ENCODE data around the gene KLHL17.

GRCh38 chr1:930633-931138 is 29.7 kb upstream of the KLHL17 start:
- no peak for TF ChIP-seq POLR2A (IDR thresholded peaks at IDR 0.05)
- no peak for TF ChIP-seq CTCF (IDR thresholded peaks at IDR 0.05)

Data from heart left ventricle (tissue), 13 donors.